SK-N-SH treated with all-trans-retinoic acid at 6 μM for 48 hours (cell line): Measurements from ENCODE around the gene SLC4A11.

Experiments used
- ATAC-seq: fragments of 200-7000 bp; cut with Tn5 transposase; 3 replicates; pipeline ENCODE4 v1.9.1; 2020; ENCODE audit warnings: mild to moderate bottlenecking, moderate library complexity
- ARNTL ChIP-seq: fragments of 450-650 bp; formaldehyde crosslinking; IDR thresholded peaks from 2 replicates; pipeline ENCODE4 v1.5.0; 2020; ENCODE audit warnings: low read depth, mild to moderate bottlenecking, moderate library complexity, borderline replicate concordance
- BACH2 ChIP-seq: fragments of 250-450 bp; sonication (Bioruptor Pico); IDR thresholded peaks from 2 replicates; pipeline ENCODE4 v1.9.0; 2021; ENCODE audit warnings: mild to moderate bottlenecking, borderline replicate concordance
- CREB5 ChIP-seq: fragments of 250-450 bp; sonication (Bioruptor Pico); IDR thresholded peaks from 2 replicates; pipeline ENCODE4 v1.5.1; 2020; ENCODE audit warnings: low read depth, mild to moderate bottlenecking, moderate library complexity
- CSRNP3 ChIP-seq: fragments of 250-450 bp; sonication (Bioruptor Pico); IDR thresholded peaks from 2 replicates; pipeline ENCODE4 v1.5.1; 2021; ENCODE audit warnings: mild to moderate bottlenecking, moderate library complexity
- GLIS3 ChIP-seq: fragments of 250-450 bp; sonication (Bioruptor Pico); IDR thresholded peaks from 2 replicates; pipeline ENCODE4 v1.5.0; 2020; ENCODE audit warnings: mild to moderate bottlenecking, moderate library complexity
- ISL1 ChIP-seq: fragments of 250-450 bp; sonication (Bioruptor Pico); IDR thresholded peaks from 2 replicates; pipeline ENCODE4 v2.1.2; 2022; ENCODE audit warnings: mild to moderate bottlenecking, moderate library complexity
- PATZ1 ChIP-seq: fragments of 250-450 bp; sonication (Bioruptor Pico); IDR thresholded peaks from 2 replicates; pipeline ENCODE4 v1.8.0; 2020; ENCODE audit warnings: mild to moderate bottlenecking, moderate library complexity, borderline replicate concordance
- RARB ChIP-seq: fragments of 250-450 bp; sonication (Bioruptor Pico); IDR thresholded peaks from 2 replicates; pipeline ENCODE4 v1.8.0; 2021; ENCODE audit warnings: mild to moderate bottlenecking, moderate library complexity
- SNAI2 ChIP-seq: fragments of 250-450 bp; sonication (Bioruptor Pico); IDR thresholded peaks from 2 replicates; pipeline ENCODE4 v1.5.0; 2020; ENCODE audit warnings: mild to moderate bottlenecking, moderate library complexity
- TCF4 ChIP-seq: fragments of 250-450 bp; sonication (Bioruptor Pico); IDR thresholded peaks from 2 replicates; pipeline ENCODE4 v1.8.0; 2021; ENCODE audit warnings: mild to moderate bottlenecking, moderate library complexity, borderline replicate concordance
- TOX ChIP-seq: fragments of 250-450 bp; sonication (Bioruptor Pico); IDR thresholded peaks from 2 replicates; pipeline ENCODE4 v1.8.0; 2021; ENCODE audit warnings: mild to moderate bottlenecking, moderate library complexity, borderline replicate concordance
- TSHZ2 ChIP-seq: fragments of 250-450 bp; sonication (Bioruptor Pico); IDR thresholded peaks from 2 replicates; pipeline ENCODE4 v1.5.0; 2020; ENCODE audit warnings: mild to moderate bottlenecking, moderate library complexity
- ZC3H10 ChIP-seq: fragments of 250-450 bp; sonication (Bioruptor Pico); IDR thresholded peaks from 2 replicates; pipeline ENCODE4 v1.5.1; 2021; ENCODE audit warnings: mild to moderate bottlenecking, moderate library complexity
- ZFP3 ChIP-seq: fragments of 250-450 bp; sonication (Bioruptor Pico); IDR thresholded peaks from 2 replicates; pipeline ENCODE4 v1.5.0; 2020; ENCODE audit warnings: mild to moderate bottlenecking, moderate library complexity
- ZFP30 ChIP-seq: fragments of 450-650 bp; formaldehyde crosslinking; IDR thresholded peaks from 2 replicates; pipeline ENCODE4 v1.5.0; 2022; ENCODE audit warnings: mild to moderate bottlenecking, moderate library complexity
- ZNF565 ChIP-seq: fragments of 450-650 bp; formaldehyde crosslinking; conservative IDR thresholded peaks from 2 replicates; pipeline ENCODE4 v1.5.0; 2020; ENCODE audit warnings: low read depth, mild to moderate bottlenecking, moderate library complexity
- ZNF8 ChIP-seq: fragments of 450-650 bp; formaldehyde crosslinking; IDR thresholded peaks from 2 replicates; pipeline ENCODE4 v1.5.0; 2020; ENCODE audit warnings: mild to moderate bottlenecking, moderate library complexity

The SLC4A11 gene

GRCh38 chr20:3209946-3210317, 29.1 kb downstream of the SLC4A11 start:
- TF ChIP-seq TSHZ2 (no peak), ZFP30 (CRISPR knock-in tag) (no peak), TCF4 (CRISPR knock-in tag) (no peak), SNAI2 (CRISPR knock-in tag) (no peak), ISL1 (no peak), ZC3H10 (CRISPR knock-in tag) (no peak)
- ATAC-seq, result peak; percentile 55

GRCh38 chr20:3209257-3209945, 29.6 kb downstream of the SLC4A11 start, which contains the start of gene ITPA:
Gene ITPA (plus strand): TSS chr20:3209498. CDS start chr20:3209552, 54 bp downstream.
- peak; percentile 73 for ATAC-seq
- no peak for TF ChIP-seq TOX
- TF ChIP-seq GLIS3 (CRISPR knock-in tag), result no peak
- no peak for TF ChIP-seq RARB (CRISPR knock-in tag)
- TF ChIP-seq BACH2 (CRISPR knock-in tag), result no peak
- TF ChIP-seq ZFP30 (CRISPR knock-in tag), result no peak
- no peak for TF ChIP-seq ZC3H10 (CRISPR knock-in tag)
- TF ChIP-seq ZFP3 (CRISPR knock-in tag), result no peak
- no peak for TF ChIP-seq ARNTL (CRISPR knock-in tag)
- no peak for TF ChIP-seq PATZ1 (CRISPR knock-in tag)
- TF ChIP-seq ZNF565 (CRISPR knock-in tag), result no peak

GRCh38 chr20:3208786-3209256, 30.2 kb downstream of the SLC4A11 start:
- ATAC-seq, result peak; percentile 30
- no peak for TF ChIP-seq TSHZ2
- no peak for TF ChIP-seq ISL1
- TF ChIP-seq ARNTL (CRISPR knock-in tag), result no peak
- TF ChIP-seq GLIS3 (CRISPR knock-in tag), result no peak
- TF ChIP-seq CSRNP3, result no peak
- TF ChIP-seq TOX, result no peak
- TF ChIP-seq RARB (CRISPR knock-in tag), result no peak
- no peak for TF ChIP-seq ZFP30 (CRISPR knock-in tag)
- no peak for TF ChIP-seq TCF4 (CRISPR knock-in tag)
- TF ChIP-seq ZNF8, result no peak
- TF ChIP-seq CREB5, result no peak
- no peak for TF ChIP-seq PATZ1 (CRISPR knock-in tag)
- no peak for TF ChIP-seq BACH2 (CRISPR knock-in tag)
- TF ChIP-seq ZC3H10 (CRISPR knock-in tag), result no peak
- TF ChIP-seq SNAI2 (CRISPR knock-in tag), result no peak
